Tibial artery (tissue), 4 donors: ENCODE results near the gene LRIF1.

Experiments
- DNase-seq, 2 donors: peaks; one replicate each; pipeline ENCODE4 v3.0.0-alpha.2; 2019
- H3K27ac ChIP-seq, 2 donors: fragments of 200-600 bp; sonication (generic) in 1 of 2; 1 replicate in 1 of 2; 2 replicates in 1 of 2; pipeline ENCODE4 v1.5.1; 2018 to 2019; ENCODE audit warnings: mild to moderate bottlenecking in 1 of 2
- H3K27me3 ChIP-seq, 2 donors: fragments of 200-600 bp; sonication (generic) in 1 of 2; one replicate each; pipeline versions ENCODE4 v1.5.1 to v1.6.0; 2016 to 2019
- H3K36me3 ChIP-seq, 3 donors: fragments of 200-600 bp; sonication (generic) in 2 of 3; one replicate each; pipeline ENCODE4 v1.5.1; 2016 to 2019; ENCODE audit warnings: mild to moderate bottlenecking in 2 of 3
- H3K4me1 ChIP-seq, 4 donors: fragments of 200-600 bp; sonication (generic) in 2 of 4; 1 replicate in 3 of 4; 2 replicates in 1 of 4; pipeline ENCODE4 v1.5.1; 2016 to 2019
- H3K4me3 ChIP-seq, 2 donors: fragments of 200-600 bp; sonication (generic) in 1 of 2; 1 replicate in 1 of 2; 2 replicates in 1 of 2; pipeline ENCODE4 v1.5.1; 2018 to 2019; ENCODE audit warnings: mild to moderate bottlenecking in 2 of 2
- H3K9me3 ChIP-seq, 3 donors: fragments of 200-600 bp; sonication (generic) in 1 of 3; one replicate each; pipeline ENCODE4 v1.5.1; 2016 to 2019
- intact Hi-C: fragments of 100-400 bp; cut with DNase I; formaldehyde crosslinking; loops from one replicate; pipeline ENCODE4 v1.15.0; 2023; ENCODE audit warnings: low total_unique reads
- TF ChIP-seq, protein P1 (sequence below), 2 experiments: fragments of 200-600 bp in 1 of 2; fragments of 450-650 bp in 1 of 2; IDR thresholded peaks; one replicate each; pipeline ENCODE4 v1.5.1; 2017 to 2019; ENCODE audit warnings: antibody characterized with exemption in 2 of 2, mild to moderate bottlenecking in 1 of 2, moderate library complexity in 1 of 2

Gene LRIF1

GRCh38 chr1:110915804-110916203, 47.9 kb downstream of the LRIF1 start:
- intact Hi-C loops = no loop called here
- H3K9me3 ChIP-seq = peaks cover 0 to 10% (median 4%) of the 10 kb centered on the region in 3 donors
- TF ChIP-seq, protein P1, sequence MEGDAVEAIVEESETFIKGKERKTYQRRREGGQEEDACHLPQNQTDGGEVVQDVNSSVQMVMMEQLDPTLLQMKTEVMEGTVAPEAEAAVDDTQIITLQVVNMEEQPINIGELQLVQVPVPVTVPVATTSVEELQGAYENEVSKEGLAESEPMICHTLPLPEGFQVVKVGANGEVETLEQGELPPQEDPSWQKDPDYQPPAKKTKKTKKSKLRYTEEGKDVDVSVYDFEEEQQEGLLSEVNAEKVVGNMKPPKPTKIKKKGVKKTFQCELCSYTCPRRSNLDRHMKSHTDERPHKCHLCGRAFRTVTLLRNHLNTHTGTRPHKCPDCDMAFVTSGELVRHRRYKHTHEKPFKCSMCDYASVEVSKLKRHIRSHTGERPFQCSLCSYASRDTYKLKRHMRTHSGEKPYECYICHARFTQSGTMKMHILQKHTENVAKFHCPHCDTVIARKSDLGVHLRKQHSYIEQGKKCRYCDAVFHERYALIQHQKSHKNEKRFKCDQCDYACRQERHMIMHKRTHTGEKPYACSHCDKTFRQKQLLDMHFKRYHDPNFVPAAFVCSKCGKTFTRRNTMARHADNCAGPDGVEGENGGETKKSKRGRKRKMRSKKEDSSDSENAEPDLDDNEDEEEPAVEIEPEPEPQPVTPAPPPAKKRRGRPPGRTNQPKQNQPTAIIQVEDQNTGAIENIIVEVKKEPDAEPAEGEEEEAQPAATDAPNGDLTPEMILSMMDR (IDR thresholded peaks at IDR 0.05) = no peak
- no peak for DNase-seq
- no peak overlapping the region for H3K27ac ChIP-seq
- H3K4me1 ChIP-seq = no peaks in the 10 kb centered on the region
- no peaks in the 10 kb centered on the region for H3K27me3 ChIP-seq
- H3K4me3 ChIP-seq = no peak overlapping the region
- H3K36me3 ChIP-seq = no peaks in the 10 kb centered on the region

DNA sequence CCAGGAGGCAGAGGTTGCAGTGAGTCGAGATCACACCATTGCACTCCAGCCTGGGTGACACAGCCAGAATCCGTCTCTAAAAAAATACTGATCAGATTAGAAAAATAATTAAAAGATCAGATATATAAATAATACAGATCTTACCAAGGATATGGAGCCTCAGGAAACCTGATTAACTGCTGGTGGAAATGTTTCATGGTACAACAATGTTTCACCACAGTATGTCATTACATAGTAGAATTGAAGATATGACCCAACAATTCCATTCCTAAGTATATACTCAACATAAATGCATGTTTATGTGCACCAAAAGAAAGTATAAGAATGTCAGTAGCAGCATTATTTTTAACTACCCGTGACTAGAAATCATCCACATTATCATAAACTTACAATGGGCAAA, 49.0 kb downstream of the LRIF1 start:
- Histone ChIP-seq H3K36me3 (no peaks in the 10 kb centered on the region), H3K4me1 (no peaks in the 10 kb centered on the region), H3K9me3 (peaks cover 0 to 10% (median 4%) of the 10 kb centered on the region in 3 donors), H3K27me3 (no peaks in the 10 kb centered on the region), H3K4me3 (no peak overlapping the region), H3K27ac (no peak overlapping the region)
- TF ChIP-seq, protein P1 (IDR thresholded peaks at IDR 0.05) = no peak
- intact Hi-C loops = no loop called here
- no peak for DNase-seq

GRCh38 chr1:110912784-110913183, 50.9 kb downstream of the LRIF1 start:
- DNase-seq = no peak
- H3K27ac ChIP-seq = no peak overlapping the region
- no peak overlapping the region for H3K4me3 ChIP-seq
- H3K27me3 ChIP-seq = no peaks in the 10 kb centered on the region
- no peaks in the 10 kb centered on the region for H3K4me1 ChIP-seq
- no peaks in the 10 kb centered on the region for H3K36me3 ChIP-seq
- intact Hi-C loops = no loop called here
- peaks cover 0 to 10% (median 4%) of the 10 kb centered on the region in 3 donors for H3K9me3 ChIP-seq
- TF ChIP-seq, protein P1 (IDR thresholded peaks at IDR 0.05) = no peak

GRCh38 chr1:110903853-110904500, 59.7 kb downstream of the LRIF1 start:
- no peaks in the 10 kb centered on the region for H3K36me3 ChIP-seq
- no peaks in the 10 kb centered on the region for H3K4me1 ChIP-seq
- H3K4me3 ChIP-seq = no peak overlapping the region
- no peak for DNase-seq
- TF ChIP-seq, protein P1 (IDR thresholded peaks at IDR 0.05) = no peak
- no peaks in the 10 kb centered on the region for H3K9me3 ChIP-seq
- no peaks in the 10 kb centered on the region for H3K27me3 ChIP-seq
- H3K27ac ChIP-seq = no peak overlapping the region
- intact Hi-C loops = no loop called here

- intact Hi-C loops = no loop called here
- no peak for DNase-seq
- H3K36me3 ChIP-seq = no peaks in the 10 kb centered on the region
- no peaks in the 10 kb centered on the region for H3K9me3 ChIP-seq
- no peak overlapping the region for H3K27ac ChIP-seq
- no peaks in the 10 kb centered on the region for H3K27me3 ChIP-seq
- no peak overlapping the region for H3K4me3 ChIP-seq
- H3K4me1 ChIP-seq = no peaks in the 10 kb centered on the region
- TF ChIP-seq, protein P1 (IDR thresholded peaks at IDR 0.05) = no peak
Measured at GRCh38 chr1:110902820-110903463, 60.8 kb downstream of the LRIF1 start.
